SK-N-SH treated with all-trans-retinoic acid at 6 μM for 48 hours (cell line): ENCODE data around the gene FREM3.

Experiments used
- ATAC-seq: fragments of 200-7000 bp; cut with Tn5 transposase; 3 replicates; pipeline ENCODE4 v1.9.1; 2020; ENCODE audit warnings: mild to moderate bottlenecking, moderate library complexity
- CREB5 ChIP-seq: fragments of 250-450 bp; sonication (Bioruptor Pico); IDR thresholded peaks from 2 replicates; pipeline ENCODE4 v1.5.1; 2020; ENCODE audit warnings: low read depth, mild to moderate bottlenecking, moderate library complexity
- CSDC2 ChIP-seq: fragments of 250-450 bp; sonication (Bioruptor Pico); IDR thresholded peaks from 2 replicates; pipeline ENCODE4 v1.5.0; 2020; ENCODE audit warnings: mild to moderate bottlenecking, moderate library complexity
- ESRRG ChIP-seq: fragments of 250-450 bp; sonication (Bioruptor Pico); IDR thresholded peaks from 2 replicates; pipeline ENCODE4 v1.6.1; 2021; ENCODE audit warnings: mild to moderate bottlenecking
- GLIS3 ChIP-seq: fragments of 250-450 bp; sonication (Bioruptor Pico); IDR thresholded peaks from 2 replicates; pipeline ENCODE4 v1.5.0; 2020; ENCODE audit warnings: mild to moderate bottlenecking, moderate library complexity
- ISL1 ChIP-seq: fragments of 250-450 bp; sonication (Bioruptor Pico); IDR thresholded peaks from 2 replicates; pipeline ENCODE4 v2.1.2; 2022; ENCODE audit warnings: mild to moderate bottlenecking, moderate library complexity
- OSR1 ChIP-seq: fragments of 250-450 bp; sonication (Bioruptor Pico); IDR thresholded peaks from 2 replicates; pipeline ENCODE4 v1.8.0; 2022; ENCODE audit warnings: moderate library complexity, mild to moderate bottlenecking, inconsistent platforms
- PATZ1 ChIP-seq: fragments of 250-450 bp; sonication (Bioruptor Pico); IDR thresholded peaks from 2 replicates; pipeline ENCODE4 v1.8.0; 2020; ENCODE audit warnings: mild to moderate bottlenecking, moderate library complexity, borderline replicate concordance
- PPARA ChIP-seq: fragments of 250-450 bp; sonication (Bioruptor Pico); IDR thresholded peaks from 2 replicates; pipeline ENCODE4 v1.5.0; 2020; ENCODE audit warnings: mild to moderate bottlenecking, borderline replicate concordance
- RARB ChIP-seq: fragments of 250-450 bp; sonication (Bioruptor Pico); IDR thresholded peaks from 2 replicates; pipeline ENCODE4 v1.8.0; 2021; ENCODE audit warnings: mild to moderate bottlenecking, moderate library complexity
- TCF4 ChIP-seq: fragments of 250-450 bp; sonication (Bioruptor Pico); IDR thresholded peaks from 2 replicates; pipeline ENCODE4 v1.8.0; 2021; ENCODE audit warnings: mild to moderate bottlenecking, moderate library complexity, borderline replicate concordance
- TOX ChIP-seq: fragments of 250-450 bp; sonication (Bioruptor Pico); IDR thresholded peaks from 2 replicates; pipeline ENCODE4 v1.8.0; 2021; ENCODE audit warnings: mild to moderate bottlenecking, moderate library complexity, borderline replicate concordance
- ZC3H10 ChIP-seq: fragments of 250-450 bp; sonication (Bioruptor Pico); IDR thresholded peaks from 2 replicates; pipeline ENCODE4 v1.5.1; 2021; ENCODE audit warnings: mild to moderate bottlenecking, moderate library complexity
- ZFP3 ChIP-seq: fragments of 250-450 bp; sonication (Bioruptor Pico); IDR thresholded peaks from 2 replicates; pipeline ENCODE4 v1.5.0; 2020; ENCODE audit warnings: mild to moderate bottlenecking, moderate library complexity
- ZFP30 ChIP-seq: fragments of 450-650 bp; formaldehyde crosslinking; IDR thresholded peaks from 2 replicates; pipeline ENCODE4 v1.5.0; 2022; ENCODE audit warnings: mild to moderate bottlenecking, moderate library complexity
- ZNF565 ChIP-seq: fragments of 450-650 bp; formaldehyde crosslinking; conservative IDR thresholded peaks from 2 replicates; pipeline ENCODE4 v1.5.0; 2020; ENCODE audit warnings: low read depth, mild to moderate bottlenecking, moderate library complexity
- ZNF70 ChIP-seq: fragments of 450-650 bp; formaldehyde crosslinking; IDR thresholded peaks from 2 replicates; pipeline ENCODE4 v1.5.0; 2020; ENCODE audit warnings: mild to moderate bottlenecking, moderate library complexity
- ZNF8 ChIP-seq: fragments of 450-650 bp; formaldehyde crosslinking; IDR thresholded peaks from 2 replicates; pipeline ENCODE4 v1.5.0; 2020; ENCODE audit warnings: mild to moderate bottlenecking, moderate library complexity
- TF ChIP-seq, protein P1 (sequence below): fragments of 250-450 bp; sonication (Bioruptor Pico); IDR thresholded peaks from 2 replicates; pipeline ENCODE4 v1.5.1; 2021; ENCODE audit warnings: mild to moderate bottlenecking, moderate library complexity
- TF ChIP-seq, protein P2 (sequence below): fragments of 250-450 bp; sonication (Bioruptor Pico); IDR thresholded peaks from 2 replicates; pipeline ENCODE4 v1.5.0; 2020; ENCODE audit warnings: mild to moderate bottlenecking, moderate library complexity

The FREM3 gene

DNA sequence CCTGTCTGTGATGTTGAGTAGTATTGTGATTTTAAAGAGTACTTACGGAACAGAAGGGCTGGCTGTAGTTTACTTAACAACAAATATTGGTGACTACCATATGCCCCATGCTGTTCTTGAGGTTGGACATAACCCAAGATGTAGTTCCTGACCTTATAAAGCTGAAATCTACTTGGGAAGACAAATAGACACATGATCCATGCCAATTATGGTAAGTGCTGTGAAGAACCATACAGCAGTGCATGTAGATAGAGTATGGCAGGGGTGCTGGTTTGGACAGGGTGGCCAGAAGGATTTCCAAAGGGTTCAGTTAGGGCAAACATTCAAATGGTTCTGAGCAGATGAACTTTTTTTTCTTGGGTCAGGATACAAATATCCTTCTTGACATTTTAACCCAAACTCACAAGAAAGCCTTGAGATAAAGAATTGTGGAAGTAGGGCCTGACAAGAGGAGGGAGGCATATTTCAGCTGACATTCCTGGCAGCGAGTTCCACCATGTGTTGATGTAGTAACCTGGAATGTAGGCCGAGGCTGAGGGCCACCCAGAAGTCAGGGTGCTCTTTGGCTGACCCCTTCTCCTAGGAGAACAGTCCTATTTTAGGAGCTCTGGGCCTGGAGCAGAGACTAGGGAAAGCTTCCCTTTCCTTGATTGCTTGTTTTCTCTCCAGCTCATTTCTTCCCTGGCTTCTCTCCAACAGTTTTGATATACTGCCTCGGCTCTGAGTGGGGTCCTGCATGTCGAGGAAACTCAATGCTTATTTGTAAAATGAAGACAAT is 74.2 kb downstream of the FREM3 start:
- TF ChIP-seq ZC3H10 (CRISPR knock-in tag) (no peak), ZNF70 (no peak), PATZ1 (CRISPR knock-in tag) (no peak), ZFP3 (CRISPR knock-in tag) (no peak), TOX (CRISPR knock-in tag) (no peak), ZNF565 (CRISPR knock-in tag) (no peak), PPARA (CRISPR knock-in tag) (no peak), ESRRG (no peak), ZFP30 (CRISPR knock-in tag) (no peak), GLIS3 (CRISPR knock-in tag) (no peak), CSDC2 (CRISPR knock-in tag) (no peak), ISL1 (no peak), CREB5 (no peak), OSR1 (CRISPR knock-in tag) (no peak)
- TF ChIP-seq, protein P1, sequence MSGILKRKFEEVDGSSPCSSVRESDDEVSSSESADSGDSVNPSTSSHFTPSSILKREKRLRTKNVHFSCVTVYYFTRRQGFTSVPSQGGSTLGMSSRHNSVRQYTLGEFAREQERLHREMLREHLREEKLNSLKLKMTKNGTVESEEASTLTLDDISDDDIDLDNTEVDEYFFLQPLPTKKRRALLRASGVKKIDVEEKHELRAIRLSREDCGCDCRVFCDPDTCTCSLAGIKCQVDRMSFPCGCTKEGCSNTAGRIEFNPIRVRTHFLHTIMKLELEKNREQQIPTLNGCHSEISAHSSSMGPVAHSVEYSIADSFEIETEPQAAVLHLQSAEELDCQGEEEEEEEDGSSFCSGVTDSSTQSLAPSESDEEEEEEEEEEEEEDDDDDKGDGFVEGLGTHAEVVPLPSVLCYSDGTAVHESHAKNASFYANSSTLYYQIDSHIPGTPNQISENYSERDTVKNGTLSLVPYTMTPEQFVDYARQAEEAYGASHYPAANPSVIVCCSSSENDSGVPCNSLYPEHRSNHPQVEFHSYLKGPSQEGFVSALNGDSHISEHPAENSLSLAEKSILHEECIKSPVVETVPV (CRISPR knock-in tag), result no peak
- TF ChIP-seq, protein P2, sequence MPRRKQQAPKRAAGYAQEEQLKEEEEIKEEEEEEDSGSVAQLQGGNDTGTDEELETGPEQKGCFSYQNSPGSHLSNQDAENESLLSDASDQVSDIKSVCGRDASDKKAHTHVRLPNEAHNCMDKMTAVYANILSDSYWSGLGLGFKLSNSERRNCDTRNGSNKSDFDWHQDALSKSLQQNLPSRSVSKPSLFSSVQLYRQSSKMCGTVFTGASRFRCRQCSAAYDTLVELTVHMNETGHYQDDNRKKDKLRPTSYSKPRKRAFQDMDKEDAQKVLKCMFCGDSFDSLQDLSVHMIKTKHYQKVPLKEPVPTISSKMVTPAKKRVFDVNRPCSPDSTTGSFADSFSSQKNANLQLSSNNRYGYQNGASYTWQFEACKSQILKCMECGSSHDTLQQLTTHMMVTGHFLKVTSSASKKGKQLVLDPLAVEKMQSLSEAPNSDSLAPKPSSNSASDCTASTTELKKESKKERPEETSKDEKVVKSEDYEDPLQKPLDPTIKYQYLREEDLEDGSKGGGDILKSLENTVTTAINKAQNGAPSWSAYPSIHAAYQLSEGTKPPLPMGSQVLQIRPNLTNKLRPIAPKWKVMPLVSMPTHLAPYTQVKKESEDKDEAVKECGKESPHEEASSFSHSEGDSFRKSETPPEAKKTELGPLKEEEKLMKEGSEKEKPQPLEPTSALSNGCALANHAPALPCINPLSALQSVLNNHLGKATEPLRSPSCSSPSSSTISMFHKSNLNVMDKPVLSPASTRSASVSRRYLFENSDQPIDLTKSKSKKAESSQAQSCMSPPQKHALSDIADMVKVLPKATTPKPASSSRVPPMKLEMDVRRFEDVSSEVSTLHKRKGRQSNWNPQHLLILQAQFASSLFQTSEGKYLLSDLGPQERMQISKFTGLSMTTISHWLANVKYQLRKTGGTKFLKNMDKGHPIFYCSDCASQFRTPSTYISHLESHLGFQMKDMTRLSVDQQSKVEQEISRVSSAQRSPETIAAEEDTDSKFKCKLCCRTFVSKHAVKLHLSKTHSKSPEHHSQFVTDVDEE (CRISPR knock-in tag), result no peak
- peak; percentile 85 for ATAC-seq

GRCh38 chr4:143625632-143626031 is 74.8 kb downstream of the FREM3 start:
- TF ChIP-seq ZC3H10 (CRISPR knock-in tag), result no peak
- TF ChIP-seq, protein P2 (CRISPR knock-in tag), result no peak
- TF ChIP-seq, protein P1 (CRISPR knock-in tag), result no peak
- TF ChIP-seq PATZ1 (CRISPR knock-in tag), result no peak
- no peak for TF ChIP-seq TCF4 (CRISPR knock-in tag)
- no peak for TF ChIP-seq ZNF8 (CRISPR knock-in tag)
- TF ChIP-seq ZFP30 (CRISPR knock-in tag), result no peak
- no peak for TF ChIP-seq ZFP3 (CRISPR knock-in tag)
- TF ChIP-seq RARB (CRISPR knock-in tag), result no peak
- TF ChIP-seq ISL1, result no peak
- no peak for TF ChIP-seq ZNF565 (CRISPR knock-in tag)
- no peak for ATAC-seq
